Left ventricle myocardium inferior (tissue), 1 donor: ENCODE measurements around the gene PCCA. TPM values are rescaled to one million over a fixed set of nuclear protein-coding genes. Genes with fewer than 3 reads are reported as not detected.
"Not testable (repeated sequence)": the region's sequence is repeated elsewhere in the genome, so short reads cannot be mapped to it uniquely, and the experiment has no call there.

Experiments used
- DNase-seq: peaks from one replicate; pipeline ENCODE4 v3.0.0-alpha.2; 2020
- H3K27ac ChIP-seq: fragments of 200-600 bp; replicated peaks from 2 replicates; pipeline ENCODE4 v1.8.0; 2021
- H3K27me3 ChIP-seq: fragments of 200-600 bp; 2 replicates; pipeline ENCODE4 v1.8.0; 2021; ENCODE audit warnings: low read depth
- H3K36me3 ChIP-seq: fragments of 200-600 bp; 2 replicates; pipeline ENCODE4 v1.8.0; 2021
- H3K4me1 ChIP-seq: fragments of 200-600 bp; 2 replicates; pipeline ENCODE4 v1.8.0; 2021
- H3K4me3 ChIP-seq: fragments of 200-600 bp; 2 replicates; pipeline ENCODE4 v1.8.0; 2021; ENCODE audit warnings: mild to moderate bottlenecking, moderate library complexity
- H3K9me3 ChIP-seq: fragments of 200-600 bp; replicated peaks from 2 replicates; pipeline ENCODE4 v1.8.0; 2021
- intact Hi-C: fragments of 100-400 bp; cut with micrococcal nuclease; formaldehyde crosslinking; loops from one replicate; pipeline ENCODE4 v1.11.0; 2022
- total RNA-seq: library from RNA; stranded (reverse); fragmentation: NEBNext Ultra II Directional; extraction: Animal tissue kit (Norgen Biotek cat#: 25700); gene quantifications from one replicate; pipeline ENCODE4 v1.2.1, GENCODE V29; 2021
- TF ChIP-seq, protein P1 (sequence below): fragments of 200-600 bp; IDR thresholded peaks from 2 replicates; pipeline ENCODE4 v1.8.0; 2021; ENCODE audit warnings: antibody characterized with exemption, mild to moderate bottlenecking, borderline replicate concordance
- donor health status: DM: no; HTN: yes; CAD: no; lungs with severe emphysema.

Gene PCCA
- total RNA-seq, 1 donor from 2014 or later: 65.4 TPM

DNA sequence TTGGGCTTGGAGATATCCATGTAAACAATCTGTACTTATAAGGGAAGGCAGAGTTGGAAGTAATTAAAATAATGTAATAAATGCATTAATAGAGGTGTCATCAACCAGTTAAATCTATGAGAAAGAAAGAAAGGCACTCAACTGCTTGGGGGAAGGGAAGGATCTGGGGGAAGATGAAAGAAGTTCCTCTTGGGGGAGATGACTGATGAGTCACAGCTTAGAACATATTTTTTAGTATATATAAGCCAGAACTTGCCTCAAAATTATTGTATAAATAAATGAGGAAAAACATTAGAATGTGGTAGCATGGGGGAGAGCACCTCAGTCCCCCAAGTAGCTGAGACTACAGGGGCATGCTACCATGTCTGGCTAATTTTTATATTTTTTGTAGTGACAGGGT lies 293.9 kb downstream of the PCCA start:
- Histone ChIP-seq H3K27ac (no peak overlapping the region), H3K9me3 (peaks cover 18% of the 10 kb centered on the region), H3K4me3 (no peak overlapping the region), H3K27me3 (no peaks in the 10 kb centered on the region), H3K36me3 (peaks cover 24% of the 10 kb centered on the region), H3K4me1 (peaks cover 6% of the 10 kb centered on the region)
- TF ChIP-seq, protein P1, sequence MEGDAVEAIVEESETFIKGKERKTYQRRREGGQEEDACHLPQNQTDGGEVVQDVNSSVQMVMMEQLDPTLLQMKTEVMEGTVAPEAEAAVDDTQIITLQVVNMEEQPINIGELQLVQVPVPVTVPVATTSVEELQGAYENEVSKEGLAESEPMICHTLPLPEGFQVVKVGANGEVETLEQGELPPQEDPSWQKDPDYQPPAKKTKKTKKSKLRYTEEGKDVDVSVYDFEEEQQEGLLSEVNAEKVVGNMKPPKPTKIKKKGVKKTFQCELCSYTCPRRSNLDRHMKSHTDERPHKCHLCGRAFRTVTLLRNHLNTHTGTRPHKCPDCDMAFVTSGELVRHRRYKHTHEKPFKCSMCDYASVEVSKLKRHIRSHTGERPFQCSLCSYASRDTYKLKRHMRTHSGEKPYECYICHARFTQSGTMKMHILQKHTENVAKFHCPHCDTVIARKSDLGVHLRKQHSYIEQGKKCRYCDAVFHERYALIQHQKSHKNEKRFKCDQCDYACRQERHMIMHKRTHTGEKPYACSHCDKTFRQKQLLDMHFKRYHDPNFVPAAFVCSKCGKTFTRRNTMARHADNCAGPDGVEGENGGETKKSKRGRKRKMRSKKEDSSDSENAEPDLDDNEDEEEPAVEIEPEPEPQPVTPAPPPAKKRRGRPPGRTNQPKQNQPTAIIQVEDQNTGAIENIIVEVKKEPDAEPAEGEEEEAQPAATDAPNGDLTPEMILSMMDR: no peak
- DNase-seq: no peak
- intact Hi-C loops: no loop called here

DNA sequence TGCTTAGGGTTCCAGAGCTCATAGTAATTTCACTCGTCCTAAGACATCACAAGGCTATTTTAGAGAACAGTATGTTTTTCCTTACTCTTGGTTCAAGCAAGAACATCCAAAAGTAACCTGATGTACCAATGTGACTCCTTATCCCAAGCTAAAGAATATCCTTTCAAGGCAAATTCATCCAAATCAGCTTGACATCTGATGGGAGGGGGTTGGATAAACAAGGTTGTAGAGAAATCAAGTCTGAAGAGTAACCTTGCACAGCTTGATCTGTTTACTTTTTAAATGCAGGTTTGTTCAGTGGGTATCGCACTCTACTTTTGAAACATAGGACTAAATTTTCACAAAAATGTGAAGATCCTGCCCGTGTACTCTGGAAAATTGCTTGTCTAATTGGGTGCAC lies 298.5 kb downstream of the PCCA start:
- H3K4me3 ChIP-seq: no peak overlapping the region
- no peak for DNase-seq
- intact Hi-C loops: no loop called here
- H3K36me3 ChIP-seq: peaks cover 7% of the 10 kb centered on the region
- no peaks in the 10 kb centered on the region for H3K9me3 ChIP-seq
- no peak overlapping the region for H3K27ac ChIP-seq
- TF ChIP-seq, protein P1: no peak
- no peaks in the 10 kb centered on the region for H3K27me3 ChIP-seq
- peaks cover 6% of the 10 kb centered on the region for H3K4me1 ChIP-seq

DNA sequence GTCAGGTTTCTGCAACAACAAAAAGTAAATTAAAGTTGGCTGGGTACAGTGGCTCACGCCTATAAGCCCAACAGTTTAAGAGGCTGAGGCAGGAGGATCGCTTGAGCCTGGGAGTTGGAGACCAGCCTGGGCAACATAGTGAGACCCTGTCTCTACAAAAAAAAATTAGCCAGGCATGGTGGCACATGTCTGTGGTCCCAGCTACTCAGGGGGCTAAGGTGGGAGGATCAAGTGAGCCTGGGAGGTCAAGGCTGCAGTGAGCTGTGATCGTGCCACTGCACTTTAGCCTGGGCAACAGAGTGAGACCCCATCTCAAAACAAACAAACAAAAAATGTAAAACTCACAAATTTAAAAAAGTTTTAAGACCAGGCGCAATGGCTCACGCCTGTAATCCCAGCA lies 299.3 kb downstream of the PCCA start:
- H3K4me3 ChIP-seq, H3K36me3 ChIP-seq, DNase-seq, H3K27ac ChIP-seq, intact Hi-C loops, H3K27me3 ChIP-seq, H3K9me3 ChIP-seq: not testable (repeated sequence)
- H3K4me1 ChIP-seq: peaks cover 10% of the 10 kb centered on the region

DNA sequence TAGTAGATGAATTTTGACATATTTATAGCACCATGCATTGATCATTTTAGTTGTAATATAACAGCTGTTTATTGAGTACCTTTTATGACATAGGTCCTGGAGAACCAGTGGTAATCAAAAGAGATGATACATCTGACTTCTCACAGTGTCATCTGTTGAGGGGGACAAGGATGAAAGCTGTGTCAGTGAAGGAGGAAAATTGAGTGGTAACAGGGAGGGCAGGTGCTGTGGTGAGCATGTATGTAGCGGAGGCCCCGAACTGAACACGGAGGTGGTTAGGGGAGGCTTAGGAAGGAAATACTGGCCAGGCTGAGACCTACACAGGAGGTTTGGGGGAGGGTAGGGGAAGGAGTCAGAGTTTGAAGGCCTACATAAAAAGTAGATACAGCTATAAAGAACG lies 300.0 kb downstream of the PCCA start:
- H3K4me3 ChIP-seq: no peak overlapping the region
- no peak for DNase-seq
- intact Hi-C loops: no loop called here
- TF ChIP-seq, protein P1: no peak
- no peak overlapping the region for H3K27ac ChIP-seq
- H3K4me1 ChIP-seq: peaks cover 10% of the 10 kb centered on the region
- no peaks in the 10 kb centered on the region for H3K9me3 ChIP-seq
- H3K27me3 ChIP-seq: no peaks in the 10 kb centered on the region
- peaks cover 7% of the 10 kb centered on the region for H3K36me3 ChIP-seq

DNA sequence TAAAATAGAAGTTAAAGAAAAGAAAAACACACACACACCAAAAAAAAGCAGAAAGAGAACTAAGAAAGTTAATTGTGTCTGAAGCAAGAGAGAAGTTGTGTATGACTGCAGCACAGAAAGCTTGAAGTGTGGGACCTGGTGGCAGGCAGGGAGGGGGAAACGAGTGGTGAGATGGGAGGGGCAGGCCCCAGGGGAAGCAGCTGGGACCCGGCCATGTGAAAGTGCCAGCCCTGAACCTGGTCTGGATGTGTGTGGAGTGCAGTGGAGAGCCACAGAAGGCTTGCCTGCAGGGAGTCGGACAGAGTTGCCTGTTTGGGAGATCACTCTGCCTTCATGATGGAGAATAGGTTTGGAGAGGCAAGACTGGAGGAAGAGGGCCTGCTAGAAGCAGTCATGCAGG lies 300.7 kb downstream of the PCCA start:
- peaks cover 7% of the 10 kb centered on the region for H3K36me3 ChIP-seq
- peaks cover 10% of the 10 kb centered on the region for H3K4me1 ChIP-seq
- no peak overlapping the region for H3K27ac ChIP-seq
- H3K9me3 ChIP-seq: no peaks in the 10 kb centered on the region
- no peaks in the 10 kb centered on the region for H3K27me3 ChIP-seq
- no peak overlapping the region for H3K4me3 ChIP-seq
- TF ChIP-seq, protein P1: no peak
- DNase-seq: no peak
- intact Hi-C loops: no loop called here

DNA sequence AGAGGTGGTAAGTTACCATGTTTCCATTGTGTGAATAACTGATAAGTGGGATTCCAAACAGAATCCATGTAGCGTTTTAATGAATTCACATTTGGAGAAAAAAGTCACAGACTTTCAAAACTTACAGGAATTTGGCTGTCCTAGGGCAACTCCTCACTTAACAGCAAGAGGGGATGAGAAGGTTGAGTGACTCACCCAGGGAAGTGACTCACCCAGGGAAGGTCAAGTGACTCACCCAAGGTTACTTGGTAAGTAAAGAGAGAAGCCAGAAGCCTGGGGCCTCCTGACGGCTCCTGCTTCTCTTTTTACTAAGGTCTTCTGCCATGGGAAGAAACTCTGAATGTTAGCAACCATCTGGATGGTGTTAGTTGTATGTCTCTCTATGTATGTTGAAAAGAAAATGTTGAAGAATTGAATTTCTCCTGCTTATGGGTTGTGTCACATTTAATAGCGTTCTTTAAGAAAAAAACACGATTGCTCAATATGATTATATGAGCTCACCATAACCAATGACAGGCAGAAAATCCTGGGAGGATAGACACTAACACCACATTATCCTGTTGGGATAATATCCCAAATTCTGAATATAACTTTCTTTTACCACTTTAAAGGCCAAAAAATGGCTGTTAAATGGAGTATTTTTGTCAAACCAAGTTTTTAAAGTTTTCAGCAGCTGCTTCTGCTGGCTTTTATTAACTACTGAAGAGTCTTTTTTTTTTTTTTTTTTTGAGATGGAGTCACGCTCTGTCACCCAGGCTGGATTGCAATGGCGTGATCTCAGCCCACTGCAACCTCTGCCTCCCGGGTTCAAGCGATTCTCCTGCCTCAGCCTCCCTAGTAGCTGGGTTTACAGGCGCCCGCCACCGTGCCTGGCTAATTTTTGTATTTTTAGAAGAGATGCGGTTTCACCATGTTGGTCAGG lies 304.1 kb downstream of the PCCA start:
- TF ChIP-seq, protein P1: no peak
- Histone ChIP-seq H3K36me3 (no peaks in the 10 kb centered on the region), H3K4me1 (peaks cover 10% of the 10 kb centered on the region), H3K9me3 (no peaks in the 10 kb centered on the region), H3K27ac (peak overlapping the region; percentile 70), H3K4me3 (no peak overlapping the region), H3K27me3 (no peaks in the 10 kb centered on the region)
- DNase-seq: peak; percentile 56
- intact Hi-C loops: no loop called here
